IPS-20b (cell line): ENCODE results near the gene PTCH1.

Experiments
- H3K27ac ChIP-seq: one replicate; pipeline ENCODE4 v1.5.1; 2013; ENCODE audit warnings: low read length
- H3K27me3 ChIP-seq: 2 replicates; pipeline ENCODE4 v1.6.1; 2013; ENCODE audit warnings: mild to moderate bottlenecking, low read length, inconsistent platforms; ENCODE audit not compliant: insufficient read depth
- H3K36me3 ChIP-seq: 2 replicates; pipeline ENCODE4 v1.6.1; 2013; ENCODE audit warnings: low read depth, mild to moderate bottlenecking, inconsistent platforms, low read length, moderate library complexity; ENCODE audit not compliant: insufficient read depth
- H3K4me1 ChIP-seq: 2 replicates; pipeline ENCODE4 v1.6.1; 2013; ENCODE audit warnings: mild to moderate bottlenecking, control low read depth, inconsistent platforms, low read length, moderate library complexity; ENCODE audit not compliant: insufficient read depth
- H3K4me3 ChIP-seq: 2 replicates; pipeline ENCODE4 v1.5.1; 2013; ENCODE audit warnings: mild to moderate bottlenecking, low read length, inconsistent platforms
- H3K9ac ChIP-seq: 2 replicates; pipeline ENCODE4 v1.6.1; 2013; ENCODE audit warnings: low read depth, mild to moderate bottlenecking, inconsistent platforms, low read length, moderate library complexity
- H3K9me3 ChIP-seq: 2 replicates; pipeline ENCODE4 v1.6.1; 2013; ENCODE audit warnings: mild to moderate bottlenecking, low read depth, low read length, inconsistent platforms; ENCODE audit not compliant: insufficient read depth

Gene PTCH1

GRCh38 chr9:95441081-95441480 lies 75.7 kb downstream of the PTCH1 start:
- H3K36me3 ChIP-seq = peaks cover 23% of the 10 kb centered on the region
- no peak overlapping the region for H3K27ac ChIP-seq
- no peaks in the 10 kb centered on the region for H3K9me3 ChIP-seq
- H3K4me1 ChIP-seq = no peaks in the 10 kb centered on the region
- H3K4me3 ChIP-seq = no peak overlapping the region
- no peak overlapping the region for H3K9ac ChIP-seq
- H3K27me3 ChIP-seq = no peaks in the 10 kb centered on the region

- Histone ChIP-seq H3K9ac (no peak overlapping the region), H3K4me1 (no peaks in the 10 kb centered on the region), H3K4me3 (no peak overlapping the region), H3K27ac (no peak overlapping the region), H3K27me3 (no peaks in the 10 kb centered on the region), H3K9me3 (no peaks in the 10 kb centered on the region), H3K36me3 (peaks cover 17% of the 10 kb centered on the region)
Measured at GRCh38 chr9:95440447-95440846, 76.3 kb downstream of the PTCH1 start.

- Histone ChIP-seq H3K9me3 (no peaks in the 10 kb centered on the region), H3K9ac (no peak overlapping the region), H3K36me3 (0 out of 2 replicates have a peak, but pooled peaks cover 3% of the 10 kb centered on the region), H3K27me3 (no peaks in the 10 kb centered on the region), H3K4me3 (no peak overlapping the region), H3K4me1 (no peaks in the 10 kb centered on the region; the same call in 1 of the 2 replicates), H3K27ac (no peak overlapping the region)
Measured at GRCh38 chr9:95438561-95439357, 78.0 kb downstream of the PTCH1 start.

DNA sequence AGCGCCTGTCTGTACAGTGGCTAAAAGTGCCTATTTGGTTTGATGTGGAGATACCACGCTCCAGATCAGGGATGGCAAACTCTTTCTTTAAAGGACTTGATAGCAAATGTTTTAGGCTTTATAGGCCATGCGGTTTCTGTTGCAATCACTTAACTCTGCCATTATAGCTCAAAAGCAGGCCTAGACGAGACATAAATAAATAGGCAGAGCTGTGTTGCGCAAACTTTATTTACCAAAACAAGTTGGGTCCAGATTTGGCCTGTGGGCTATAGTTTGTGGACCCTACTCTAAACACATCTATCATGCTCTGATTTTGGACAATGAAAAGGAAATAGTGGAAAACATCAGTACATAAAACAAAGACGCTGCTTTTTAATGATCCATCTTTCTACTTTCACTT lies 79.2 kb downstream of the PTCH1 start:
- Histone ChIP-seq H3K9me3 (no peaks in the 10 kb centered on the region), H3K4me1 (no peaks in the 10 kb centered on the region; the same call in 1 of the 2 replicates), H3K27me3 (no peaks in the 10 kb centered on the region), H3K36me3 (no peaks in the 10 kb centered on the region), H3K27ac (no peak overlapping the region), H3K9ac (no peak overlapping the region), H3K4me3 (no peak overlapping the region)

DNA sequence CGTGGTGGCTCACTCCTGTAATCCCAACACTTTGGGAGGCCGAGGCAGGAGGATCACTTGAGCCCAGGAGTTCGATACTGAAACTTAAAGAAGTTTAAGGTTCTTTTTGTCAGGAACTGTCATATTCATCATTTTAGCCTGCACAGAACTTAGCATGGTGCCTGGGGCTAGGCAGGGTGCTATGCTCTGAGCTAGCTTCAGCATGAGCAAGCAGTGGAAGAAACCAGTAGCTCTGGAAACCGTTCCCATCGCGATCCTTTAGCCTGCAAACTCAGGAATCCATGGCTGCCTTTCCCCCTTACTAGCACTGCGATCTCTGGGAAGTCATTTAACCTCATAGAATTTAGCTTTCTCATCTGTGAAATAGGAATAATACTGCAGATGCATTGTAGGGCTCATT lies 80.4 kb downstream of the PTCH1 start:
- no peaks in the 10 kb centered on the region; the same call in 1 of the 2 replicates for H3K4me1 ChIP-seq
- H3K9me3 ChIP-seq = no peaks in the 10 kb centered on the region
- H3K27ac ChIP-seq = no peak overlapping the region
- H3K27me3 ChIP-seq = no peaks in the 10 kb centered on the region
- H3K4me3 ChIP-seq = no peak overlapping the region
- no peaks in the 10 kb centered on the region for H3K36me3 ChIP-seq
- no peak overlapping the region for H3K9ac ChIP-seq

DNA sequence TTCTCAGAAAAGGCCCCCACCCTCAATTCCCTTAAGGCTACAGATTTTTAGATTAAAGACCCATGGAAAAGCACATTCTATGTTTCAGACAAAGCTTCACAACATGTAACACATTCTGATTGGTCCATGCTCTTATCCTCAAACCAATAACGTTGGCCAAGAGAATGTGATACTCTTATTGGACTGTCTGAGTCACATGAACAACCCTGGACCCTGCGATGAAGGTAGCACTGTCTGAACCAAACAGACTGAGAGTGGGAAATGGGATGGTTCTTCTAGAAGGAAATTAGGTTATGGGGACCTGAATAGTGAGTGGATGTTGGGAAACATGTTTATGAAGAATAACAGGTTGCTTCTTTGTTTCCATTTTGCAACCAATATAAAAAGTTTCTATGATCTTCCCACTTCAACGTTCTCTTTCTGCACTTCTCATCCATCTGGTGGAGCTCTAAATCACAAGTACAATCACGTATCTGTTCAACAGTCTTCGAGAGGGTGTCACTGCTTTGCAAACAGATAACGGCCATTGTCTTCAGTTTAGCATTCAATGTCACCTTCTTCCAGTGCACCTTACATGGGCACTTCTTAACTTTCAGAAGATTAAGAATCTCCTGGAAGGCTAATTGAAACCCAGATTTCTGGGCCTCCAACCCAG lies 81.6 kb downstream of the PTCH1 start:
- H3K9ac ChIP-seq = no peak overlapping the region
- no peaks in the 10 kb centered on the region for H3K27me3 ChIP-seq
- H3K9me3 ChIP-seq = peaks cover 6% of the 10 kb centered on the region; the same call in 1 of the 2 replicates
- H3K4me3 ChIP-seq = no peak overlapping the region
- no peaks in the 10 kb centered on the region for H3K36me3 ChIP-seq
- H3K27ac ChIP-seq = no peak overlapping the region
- H3K4me1 ChIP-seq = no peaks in the 10 kb centered on the region; the same call in 1 of the 2 replicates

DNA sequence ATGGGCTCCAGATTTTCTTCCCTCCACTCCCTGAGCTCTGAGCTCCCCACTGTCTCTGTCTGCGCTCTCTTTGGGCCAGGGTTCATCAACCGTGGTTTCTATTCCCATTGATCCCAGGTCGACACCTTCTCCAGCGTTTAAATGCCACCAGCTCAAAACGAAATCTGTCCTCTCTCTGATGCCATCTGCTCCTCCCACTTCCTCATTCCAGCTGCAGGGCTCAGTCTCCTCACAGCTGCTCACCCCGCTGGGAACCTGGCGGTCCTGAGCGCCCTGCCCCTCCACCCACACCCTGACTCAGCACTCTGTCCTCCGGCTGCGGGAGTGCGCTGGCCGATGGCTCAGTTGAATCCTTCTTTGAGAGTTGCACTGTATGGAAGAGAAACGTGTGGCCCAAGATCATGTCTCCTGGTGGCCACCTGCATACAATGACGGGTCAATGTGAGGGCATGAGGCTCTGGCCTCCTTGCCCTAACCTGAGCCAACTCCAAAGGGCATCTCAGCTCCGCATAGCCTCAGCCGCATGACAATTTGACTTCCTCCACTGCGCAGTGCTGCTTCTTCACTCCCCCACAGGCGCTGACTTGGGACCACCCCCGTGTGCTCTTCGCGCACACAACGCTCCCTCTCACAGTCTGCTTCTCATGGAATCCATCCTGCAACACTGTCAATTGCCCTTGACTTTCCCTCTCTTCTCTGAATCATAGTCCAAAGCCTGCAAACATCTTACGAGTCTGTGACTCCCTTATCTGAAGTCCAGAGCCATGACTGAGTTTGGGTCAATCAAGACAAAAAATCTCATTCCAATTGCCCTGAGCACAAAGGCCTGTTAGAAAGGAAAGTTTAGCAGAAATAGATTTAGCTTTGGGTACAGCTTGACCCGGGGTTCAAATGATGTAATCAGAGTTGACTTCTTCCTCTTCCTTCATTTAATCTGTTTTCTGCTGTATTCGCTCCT lies 82.4 kb downstream of the PTCH1 start:
- no peak overlapping the region for H3K9ac ChIP-seq
- H3K4me1 ChIP-seq = no peaks in the 10 kb centered on the region; the same call in 1 of the 2 replicates
- peaks cover 10% of the 10 kb centered on the region; the same call in 1 of the 2 replicates for H3K9me3 ChIP-seq
- H3K4me3 ChIP-seq = no peak overlapping the region
- H3K27ac ChIP-seq = no peak overlapping the region
- H3K36me3 ChIP-seq = no peaks in the 10 kb centered on the region
- H3K27me3 ChIP-seq = no peaks in the 10 kb centered on the region

- Histone ChIP-seq H3K4me3 (no peak overlapping the region), H3K27me3 (no peaks in the 10 kb centered on the region), H3K9ac (no peak overlapping the region), H3K27ac (no peak overlapping the region), H3K36me3 (no peaks in the 10 kb centered on the region), H3K4me1 (no peaks in the 10 kb centered on the region; the same call in 1 of the 2 replicates), H3K9me3 (peaks cover 10% of the 10 kb centered on the region; the same call in 1 of the 2 replicates)
Measured at GRCh38 chr9:95433096-95433819, 83.5 kb downstream of the PTCH1 start.

DNA sequence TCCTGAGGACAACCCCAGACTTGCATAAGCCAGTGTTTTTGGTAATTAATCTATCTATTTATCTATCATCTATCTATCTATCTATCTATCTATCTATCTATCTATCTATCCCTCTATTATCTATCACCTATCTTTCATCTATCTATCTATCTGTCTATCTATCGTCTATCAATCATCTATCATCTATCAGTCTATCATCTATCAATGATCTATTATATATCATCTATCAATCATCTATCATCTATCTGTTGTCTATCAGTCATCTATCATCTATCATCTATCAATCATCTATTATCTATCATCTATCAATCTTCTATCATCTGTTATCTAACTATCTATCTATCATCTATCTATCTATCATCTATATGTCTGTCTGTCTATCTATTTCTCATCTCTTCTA lies 85.5 kb downstream of the PTCH1 start:
- no peaks in the 10 kb centered on the region for H3K36me3 ChIP-seq
- no peak overlapping the region for H3K9ac ChIP-seq
- no peak overlapping the region for H3K27ac ChIP-seq
- no peak overlapping the region for H3K4me3 ChIP-seq
- H3K9me3 ChIP-seq = peaks cover 10% of the 10 kb centered on the region; the same call in 1 of the 2 replicates
- peaks cover 3% of the 10 kb centered on the region; the same call in 1 of the 2 replicates for H3K4me1 ChIP-seq
- H3K27me3 ChIP-seq = no peaks in the 10 kb centered on the region

DNA sequence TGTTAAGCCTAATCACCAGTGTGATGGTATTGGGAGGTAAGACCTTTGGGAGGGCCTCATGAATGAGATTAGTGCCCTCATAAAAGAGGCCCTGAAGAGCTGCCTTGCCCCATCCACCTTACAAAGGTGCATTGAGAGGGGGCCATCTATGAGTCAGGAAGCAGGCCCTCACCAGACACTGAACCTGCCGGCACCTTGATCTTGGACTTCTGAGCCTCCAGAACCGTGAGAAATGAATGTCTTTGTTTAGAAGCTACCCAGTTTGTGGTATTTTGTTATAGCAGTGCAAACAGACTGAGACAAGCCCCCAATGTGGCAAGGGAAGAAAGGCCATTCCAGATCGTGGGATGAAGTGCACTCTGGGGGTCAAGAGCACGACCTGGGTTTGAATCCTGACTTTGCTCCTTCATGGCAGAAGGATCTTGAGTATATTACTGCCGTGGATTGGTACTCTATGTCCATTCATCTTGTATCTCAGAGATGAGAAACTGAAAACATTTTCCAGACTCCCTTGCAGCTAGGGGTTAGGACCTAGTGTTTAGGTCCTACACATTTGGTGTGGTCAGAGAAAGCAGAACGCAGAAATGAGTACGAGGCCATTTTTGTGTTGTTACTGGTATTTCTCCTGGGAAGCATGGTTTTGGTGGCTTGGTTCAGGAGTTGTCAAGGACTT lies 86.7 kb downstream of the PTCH1 start:
- no peak overlapping the region for H3K27ac ChIP-seq
- H3K27me3 ChIP-seq = no peaks in the 10 kb centered on the region

More for the DNA sequence above, 86.7 kb downstream of the PTCH1 start:
- Histone ChIP-seq H3K4me3 (no peak overlapping the region), H3K4me1 (peaks cover 9% of the 10 kb centered on the region; the same call in 1 of the 2 replicates), H3K9ac (no peak overlapping the region), H3K36me3 (no peaks in the 10 kb centered on the region), H3K9me3 (peaks cover 10% of the 10 kb centered on the region; the same call in 1 of the 2 replicates)
